Measurements from ENCODE around the gene COPB2. TPM values are rescaled to one million over a fixed set of nuclear protein-coding genes. Genes with fewer than 3 reads are reported as not detected.

COPB2 gene
- total and polyA plus RNA-seq, 2 experiments from 2014 or later: 156 to 170 TPM

- Histone ChIP-seq H3K4me1 (ENCODE audit: insufficient read depth) (peaks cover 9% of the 10 kb centered on the region), H3K4me3 (no peak overlapping the region), H3K36me3 (replicated peaks; ENCODE audit: insufficient read depth, low read depth) (no peaks in the 10 kb centered on the region), H3K79me2 (no peaks in the 10 kb centered on the region), H3K9me3 (ENCODE audit: low read depth) (no peaks in the 10 kb centered on the region), H3K27me3 (no peaks in the 10 kb centered on the region), H2AFZ (no peak overlapping the region), H4K20me1 (ENCODE audit: insufficient read depth, poor library complexity, severe bottlenecking) (no peaks in the 10 kb centered on the region), H3K4me2 (no peak overlapping the region), H3K27ac (no peak overlapping the region), H3K9me2 (replicated peaks; ENCODE audit: insufficient read depth) (no peaks in the 10 kb centered on the region)
- DNase-seq (ENCODE audit: low spot score): no peak
- WGBS (ENCODE audit: low lambda C conversion rate, missing lambda C conversion rate): 67% methylated on average over 8 of the region's 8 CpGs
- no peak for TF ChIP-seq EZH2phosphoT487 (IDR thresholded peaks at IDR 0.05; ENCODE audit: low read depth, severe bottlenecking, unreplicated experiment)
- TF ChIP-seq CTCF (IDR thresholded peaks at IDR 0.05; ENCODE audit: poor library complexity): no peak
- TF ChIP-seq EZH2 (IDR thresholded peaks at IDR 0.05; ENCODE audit: borderline replicate concordance): no peak
Observed at GRCh38 chr3:139310474-139310933, 78.9 kb downstream of the COPB2 start.

- Histone ChIP-seq H2AFZ (no peak overlapping the region), H4K20me1 (ENCODE audit: insufficient read depth, poor library complexity, severe bottlenecking) (no peaks in the 10 kb centered on the region), H3K4me3 (no peak overlapping the region), H3K27me3 (no peaks in the 10 kb centered on the region), H3K9me3 (ENCODE audit: low read depth) (no peaks in the 10 kb centered on the region), H3K79me2 (no peaks in the 10 kb centered on the region), H3K9me2 (replicated peaks; ENCODE audit: insufficient read depth) (no peaks in the 10 kb centered on the region), H3K36me3 (replicated peaks; ENCODE audit: insufficient read depth, low read depth) (no peaks in the 10 kb centered on the region), H3K4me1 (ENCODE audit: insufficient read depth) (peaks cover 9% of the 10 kb centered on the region), H3K4me2 (no peak overlapping the region), H3K27ac (no peak overlapping the region)
- no peak for DNase-seq (ENCODE audit: low spot score)
- 71% methylated on average over 4 of the region's 4 CpGs for WGBS (ENCODE audit: low lambda C conversion rate, missing lambda C conversion rate)
- TF ChIP-seq EZH2phosphoT487 (IDR thresholded peaks at IDR 0.05; ENCODE audit: low read depth, severe bottlenecking, unreplicated experiment) (no peak), EZH2 (IDR thresholded peaks at IDR 0.05; ENCODE audit: borderline replicate concordance) (no peak), CTCF (IDR thresholded peaks at IDR 0.05; ENCODE audit: poor library complexity) (no peak)
Observed at GRCh38 chr3:139309880-139310279, 79.6 kb downstream of the COPB2 start.

- no peaks in the 10 kb centered on the region for H3K9me3 ChIP-seq (ENCODE audit: low read depth)
- H3K79me2 ChIP-seq: no peaks in the 10 kb centered on the region
- no peak overlapping the region for H2AFZ ChIP-seq
- H3K9me2 ChIP-seq (replicated peaks; ENCODE audit: insufficient read depth): no peaks in the 10 kb centered on the region
- H3K36me3 ChIP-seq (replicated peaks; ENCODE audit: insufficient read depth, low read depth): no peaks in the 10 kb centered on the region
- no peak overlapping the region for H3K4me3 ChIP-seq
- no peak for DNase-seq (ENCODE audit: low spot score)
- TF ChIP-seq CTCF (IDR thresholded peaks at IDR 0.05; ENCODE audit: poor library complexity): no peak
- no peak for TF ChIP-seq EZH2phosphoT487 (IDR thresholded peaks at IDR 0.05; ENCODE audit: low read depth, severe bottlenecking, unreplicated experiment)
- TF ChIP-seq EZH2 (IDR thresholded peaks at IDR 0.05; ENCODE audit: borderline replicate concordance): no peak
- no peak overlapping the region for H3K27ac ChIP-seq
- H3K27me3 ChIP-seq: no peaks in the 10 kb centered on the region
- H4K20me1 ChIP-seq (ENCODE audit: insufficient read depth, poor library complexity, severe bottlenecking): no peaks in the 10 kb centered on the region
- 68% methylated on average over 2 of the region's 2 CpGs for WGBS (ENCODE audit: low lambda C conversion rate, missing lambda C conversion rate)
- H3K4me2 ChIP-seq: no peak overlapping the region
- H3K4me1 ChIP-seq (ENCODE audit: insufficient read depth): peaks cover 9% of the 10 kb centered on the region
Observed at GRCh38 chr3:139309061-139309591, 80.3 kb downstream of the COPB2 start.

Measured in hepatocyte (in vitro differentiated cells).